Endodermal cell (in vitro differentiated cells): ENCODE data around the gene PANX1. TPM values are rescaled to one million over a fixed set of nuclear protein-coding genes. Genes with fewer than 3 reads are reported as not detected.

Source experiments
- DNase-seq: peaks from one replicate; pipeline ENCODE4 v3.0.0-alpha.2; 2017
- H3K27ac ChIP-seq: 2 replicates; pipeline ENCODE4 v1.5.1; 2013; ENCODE audit warnings: mild to moderate bottlenecking, low read depth, low read length, moderate library complexity
- H3K27me3 ChIP-seq: 2 replicates; pipeline ENCODE4 v1.6.1; 2013; ENCODE audit warnings: mild to moderate bottlenecking, low read length, moderate library complexity; ENCODE audit not compliant: insufficient read depth, control insufficient read depth, poor library complexity, severe bottlenecking
- H3K36me3 ChIP-seq: 2 replicates; pipeline ENCODE4 v1.7.0; 2013; ENCODE audit warnings: mild to moderate bottlenecking, low read length, moderate library complexity; ENCODE audit not compliant: control insufficient read depth, insufficient read depth
- H3K4me1 ChIP-seq: one replicate; pipeline ENCODE4 v1.7.0; 2013; ENCODE audit warnings: low read length; ENCODE audit not compliant: control insufficient read depth, insufficient read depth
- H3K4me3 ChIP-seq: 2 replicates; pipeline ENCODE4 v1.5.1; 2013; ENCODE audit warnings: mild to moderate bottlenecking, low read length, moderate library complexity
- H3K9ac ChIP-seq: 2 replicates; pipeline ENCODE4 v1.6.1; 2013; ENCODE audit warnings: mild to moderate bottlenecking, low read length, moderate library complexity; ENCODE audit not compliant: poor library complexity, severe bottlenecking; ENCODE audit errors: extremely low read depth
- H3K9me3 ChIP-seq: 2 replicates; pipeline ENCODE4 v1.6.1; 2013; ENCODE audit warnings: mild to moderate bottlenecking, low read length, moderate library complexity; ENCODE audit not compliant: control insufficient read depth
- H3K27ac Mint-ChIP-seq: 2 replicates; pipeline ENCODE4 v1.8.0; 2020; ENCODE audit warnings: mixed read lengths
- H3K27me3 Mint-ChIP-seq: 2 replicates; pipeline ENCODE4 v1.8.0; 2021; ENCODE audit warnings: mild to moderate bottlenecking, mixed read lengths; ENCODE audit not compliant: insufficient read depth
- H3K36me3 Mint-ChIP-seq: 2 replicates; pipeline ENCODE4 v1.8.0; 2020; ENCODE audit warnings: low read depth, mixed read lengths
- H3K4me1 Mint-ChIP-seq: 2 replicates; pipeline ENCODE4 v1.8.0; 2020; ENCODE audit warnings: mixed read lengths
- H3K4me3 Mint-ChIP-seq: 2 replicates; pipeline ENCODE4 v1.8.0; 2020; ENCODE audit warnings: mild to moderate bottlenecking, moderate library complexity, mixed read lengths
- H3K9me3 Mint-ChIP-seq: 2 replicates; pipeline ENCODE4 v1.8.0; 2020; ENCODE audit warnings: mild to moderate bottlenecking, mixed read lengths
- WGBS, 2 experiments: methylation state at CpG; one replicate each; pipeline versions ENCODE4 v1.1.5 to v1.1.7; 2013; ENCODE audit warnings: missing lambda C conversion rate in 2 of 2, mixed read lengths in 1 of 2; ENCODE audit not compliant: insufficient coverage in 1 of 2, insufficient read length in 1 of 2; 5-methylcytosine and 5-hydroxymethylcytosine counted together
- total RNA-seq, 2 donors: library from RNA; stranded (reverse); fragmentation: NEBNext Ultra II Directional in 1 of 2; extraction: Animal tissue kit (Norgen Biotek cat#: 25700) in 1 of 2; gene quantifications; 2 replicates in 1 of 2; 3 replicates in 1 of 2; pipeline ENCODE4 v1.2.1, GENCODE V29; 2021
- TF ChIP-seq, protein P1 (sequence below): fragments of 200-600 bp; sonication (generic); conservative IDR thresholded peaks from 2 replicates; pipeline ENCODE4 v1.5.0; 2021; ENCODE audit warnings: antibody characterized with exemption, mild to moderate bottlenecking

PANX1 gene
- total RNA-seq, 2 donors from 2014 or later: 19.4 to 21.0 TPM

DNA sequence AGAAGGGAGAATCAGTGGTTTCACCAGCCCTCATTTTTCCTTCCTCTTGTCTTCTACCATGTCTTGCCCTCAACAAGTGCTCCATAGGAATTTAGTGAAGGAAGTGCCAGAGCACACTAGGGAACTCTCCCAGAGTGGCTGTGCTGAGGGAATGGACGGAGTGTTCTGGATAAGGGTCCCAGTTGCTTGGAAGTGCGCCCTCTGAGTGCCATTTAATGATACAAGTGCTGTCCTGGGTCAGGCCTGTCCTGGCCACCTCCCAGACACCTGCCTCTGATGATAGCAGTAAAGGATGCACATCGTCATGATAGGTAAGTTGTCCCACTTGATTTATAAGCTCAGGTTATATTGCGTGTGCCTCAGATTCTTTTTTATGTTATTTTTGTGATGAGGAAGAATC, 5.1 kb downstream of the PANX1 start:
- Mint-ChIP-seq H3K27ac (no peak overlapping the region), H3K4me3 (no peak overlapping the region), H3K36me3 (peaks cover 8% of the 10 kb centered on the region), H3K9me3 (no peaks in the 10 kb centered on the region), H3K4me1 (peaks cover 2% of the 10 kb centered on the region), H3K27me3 (no peaks in the 10 kb centered on the region)
- Histone ChIP-seq H3K27me3 (no peaks in the 10 kb centered on the region), H3K4me1 (peaks cover 7% of the 10 kb centered on the region), H3K9ac (no peak overlapping the region), H3K36me3 (peaks cover 8% of the 10 kb centered on the region), H3K4me3 (no peak overlapping the region), H3K27ac (no peak overlapping the region), H3K9me3 (no peaks in the 10 kb centered on the region)
- TF ChIP-seq, protein P1, sequence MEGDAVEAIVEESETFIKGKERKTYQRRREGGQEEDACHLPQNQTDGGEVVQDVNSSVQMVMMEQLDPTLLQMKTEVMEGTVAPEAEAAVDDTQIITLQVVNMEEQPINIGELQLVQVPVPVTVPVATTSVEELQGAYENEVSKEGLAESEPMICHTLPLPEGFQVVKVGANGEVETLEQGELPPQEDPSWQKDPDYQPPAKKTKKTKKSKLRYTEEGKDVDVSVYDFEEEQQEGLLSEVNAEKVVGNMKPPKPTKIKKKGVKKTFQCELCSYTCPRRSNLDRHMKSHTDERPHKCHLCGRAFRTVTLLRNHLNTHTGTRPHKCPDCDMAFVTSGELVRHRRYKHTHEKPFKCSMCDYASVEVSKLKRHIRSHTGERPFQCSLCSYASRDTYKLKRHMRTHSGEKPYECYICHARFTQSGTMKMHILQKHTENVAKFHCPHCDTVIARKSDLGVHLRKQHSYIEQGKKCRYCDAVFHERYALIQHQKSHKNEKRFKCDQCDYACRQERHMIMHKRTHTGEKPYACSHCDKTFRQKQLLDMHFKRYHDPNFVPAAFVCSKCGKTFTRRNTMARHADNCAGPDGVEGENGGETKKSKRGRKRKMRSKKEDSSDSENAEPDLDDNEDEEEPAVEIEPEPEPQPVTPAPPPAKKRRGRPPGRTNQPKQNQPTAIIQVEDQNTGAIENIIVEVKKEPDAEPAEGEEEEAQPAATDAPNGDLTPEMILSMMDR: no peak
- no peak for DNase-seq
- 91 to 96% methylated on average over 3 to 4 of the region's 4 CpGs for WGBS, 2 experiments

DNA sequence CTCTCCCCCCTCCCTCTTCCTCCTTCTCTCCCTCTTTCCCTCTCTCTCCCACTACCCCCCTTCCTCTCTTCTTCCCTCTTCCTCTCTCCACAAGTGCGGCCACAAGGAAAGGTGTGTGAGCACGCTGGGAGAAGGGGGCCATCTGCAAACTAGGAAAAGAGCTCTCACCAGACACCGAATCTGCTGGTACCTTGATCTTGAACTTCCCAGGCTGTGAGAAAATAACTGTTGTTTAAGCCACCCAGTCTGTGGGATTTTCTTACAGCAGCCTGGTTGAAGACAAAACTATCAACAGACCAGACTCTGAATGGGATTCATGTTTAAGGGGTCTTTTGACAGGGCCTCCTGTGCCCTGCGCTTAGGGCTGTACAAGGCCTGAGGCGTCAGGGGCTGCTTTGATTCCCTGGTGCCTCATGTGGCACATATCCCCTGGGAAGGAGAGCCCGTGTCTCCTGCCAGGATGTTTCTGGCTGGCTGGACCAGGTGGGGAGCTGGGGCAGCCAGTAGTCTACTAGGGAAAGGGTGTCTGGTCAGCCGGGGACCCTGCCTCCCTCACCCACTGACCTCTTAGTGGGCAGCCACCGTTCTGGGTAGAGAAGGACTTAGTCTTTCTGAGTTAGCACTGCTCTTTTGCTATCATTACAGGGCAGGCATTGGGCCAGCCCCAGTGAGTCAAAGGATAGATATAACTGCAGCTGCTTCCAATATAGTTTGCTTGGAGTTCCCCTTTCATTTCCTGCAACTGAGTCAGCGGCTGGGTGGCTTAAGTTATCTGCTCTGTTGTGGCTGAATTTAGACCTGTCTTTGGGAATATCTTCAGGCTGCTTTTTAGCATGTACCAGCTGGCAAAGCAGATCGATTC, 6.2 kb downstream of the PANX1 start:
- Mint-ChIP-seq H3K9me3 (no peaks in the 10 kb centered on the region), H3K27ac (no peak overlapping the region), H3K27me3 (no peaks in the 10 kb centered on the region), H3K36me3 (peaks cover 8% of the 10 kb centered on the region), H3K4me1 (peaks cover 2% of the 10 kb centered on the region), H3K4me3 (no peak overlapping the region)
- no peak overlapping the region for H3K9ac ChIP-seq
- no peak for DNase-seq
- H3K4me1 ChIP-seq: peaks cover 7% of the 10 kb centered on the region
- H3K27ac ChIP-seq: no peak overlapping the region
- TF ChIP-seq, protein P1: no peak
- peaks cover 8% of the 10 kb centered on the region for H3K36me3 ChIP-seq
- H3K27me3 ChIP-seq: no peaks in the 10 kb centered on the region
- WGBS, 2 experiments: 92 to 94% methylated on average over 5 to 10 of the region's 10 CpGs
- no peaks in the 10 kb centered on the region for H3K9me3 ChIP-seq
- H3K4me3 ChIP-seq: no peak overlapping the region

DNA sequence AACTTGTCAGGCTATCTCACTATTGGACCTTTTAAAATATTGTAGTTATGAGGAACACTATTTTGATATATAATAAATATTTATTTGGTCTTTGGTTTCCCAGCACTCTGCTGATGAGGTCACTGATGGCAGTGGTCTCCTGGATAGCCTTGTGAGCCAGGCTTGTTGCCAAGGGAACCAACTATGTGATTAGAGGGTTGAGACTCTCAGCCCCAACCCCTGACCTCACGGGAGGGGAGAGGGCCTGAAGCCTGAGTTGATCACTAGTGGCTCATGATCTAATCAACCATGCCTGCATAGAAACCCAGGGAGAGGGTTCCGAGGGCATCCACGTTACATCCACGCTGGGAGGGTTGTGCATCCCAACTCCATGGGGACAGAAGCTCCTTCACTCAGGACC, 10.8 kb downstream of the PANX1 start:
- Histone ChIP-seq H3K9me3 (no peaks in the 10 kb centered on the region), H3K4me1 (peaks cover 7% of the 10 kb centered on the region), H3K4me3 (no peak overlapping the region), H3K36me3 (peaks cover 8% of the 10 kb centered on the region), H3K27me3 (no peaks in the 10 kb centered on the region), H3K27ac (no peak overlapping the region), H3K9ac (no peak overlapping the region)
- 75 to 90% methylated on average over 4 of the region's 4 CpGs for WGBS, 2 experiments
- DNase-seq: peak; percentile 66
- Mint-ChIP-seq H3K4me1 (peaks cover 15% of the 10 kb centered on the region), H3K27ac (no peak overlapping the region), H3K36me3 (peaks cover 8% of the 10 kb centered on the region), H3K27me3 (no peaks in the 10 kb centered on the region), H3K4me3 (no peak overlapping the region), H3K9me3 (no peaks in the 10 kb centered on the region)
- TF ChIP-seq, protein P1: no peak
